Stomach (tissue), 4 donors: ENCODE results near the gene COLQ.

Source experiments
- CTCF ChIP-seq, 7 experiments: fragments of 450-650 bp in 4 of 7; fragments of 200-600 bp in 3 of 7; sonication (generic) in 3 of 7; IDR thresholded peaks; one replicate each; pipeline ENCODE4 v1.5.1; 2016 to 2019; ENCODE audit warnings: antibody characterized with exemption in 7 of 7, control low read depth in 2 of 7, mild to moderate bottlenecking in 1 of 7
- EP300 ChIP-seq: sonication (generic); formaldehyde crosslinking; IDR thresholded peaks from one replicate; pipeline ENCODE4 v1.6.1; 2017; ENCODE audit warnings: antibody characterized with exemption
- POLR2A ChIP-seq, 4 donors: fragments of 450-650 bp; IDR thresholded peaks; one replicate each; pipeline ENCODE4 v1.6.1; 2016; ENCODE audit warnings: antibody characterized with exemption in 4 of 4, control low read depth in 2 of 4, mild to moderate bottlenecking in 1 of 4, moderate library complexity in 1 of 4
- POLR2AphosphoS5 ChIP-seq, 3 donors: sonication (generic); formaldehyde crosslinking; IDR thresholded peaks; one replicate each; pipeline ENCODE4 v1.6.1; 2016; ENCODE audit warnings: antibody characterized with exemption in 3 of 3

- TF ChIP-seq EP300 (no peak), CTCF (IDR thresholded peaks at IDR 0.05) (no peak), POLR2AphosphoS5 (IDR thresholded peaks at IDR 0.05) (no peak), POLR2A (IDR thresholded peaks at IDR 0.05) (no peak)
Measured at GRCh38 chr3:15538345-15538744, 16.8 kb upstream of the COLQ start.
